ENCODE data around the gene PAK5. TPM values are rescaled to one million over a fixed set of nuclear protein-coding genes. Genes with fewer than 3 reads are reported as not detected.

PAK5 gene
- total and polyA plus RNA-seq, 2 of the 13 experiments (the other 11 are each of a cell fraction or from before 2014, with no cell fraction given) = not detected

GRCh38 chr20:9807136-9807535 is 31.7 kb downstream of the PAK5 start (continued):
- TF ChIP-seq, protein P1, sequence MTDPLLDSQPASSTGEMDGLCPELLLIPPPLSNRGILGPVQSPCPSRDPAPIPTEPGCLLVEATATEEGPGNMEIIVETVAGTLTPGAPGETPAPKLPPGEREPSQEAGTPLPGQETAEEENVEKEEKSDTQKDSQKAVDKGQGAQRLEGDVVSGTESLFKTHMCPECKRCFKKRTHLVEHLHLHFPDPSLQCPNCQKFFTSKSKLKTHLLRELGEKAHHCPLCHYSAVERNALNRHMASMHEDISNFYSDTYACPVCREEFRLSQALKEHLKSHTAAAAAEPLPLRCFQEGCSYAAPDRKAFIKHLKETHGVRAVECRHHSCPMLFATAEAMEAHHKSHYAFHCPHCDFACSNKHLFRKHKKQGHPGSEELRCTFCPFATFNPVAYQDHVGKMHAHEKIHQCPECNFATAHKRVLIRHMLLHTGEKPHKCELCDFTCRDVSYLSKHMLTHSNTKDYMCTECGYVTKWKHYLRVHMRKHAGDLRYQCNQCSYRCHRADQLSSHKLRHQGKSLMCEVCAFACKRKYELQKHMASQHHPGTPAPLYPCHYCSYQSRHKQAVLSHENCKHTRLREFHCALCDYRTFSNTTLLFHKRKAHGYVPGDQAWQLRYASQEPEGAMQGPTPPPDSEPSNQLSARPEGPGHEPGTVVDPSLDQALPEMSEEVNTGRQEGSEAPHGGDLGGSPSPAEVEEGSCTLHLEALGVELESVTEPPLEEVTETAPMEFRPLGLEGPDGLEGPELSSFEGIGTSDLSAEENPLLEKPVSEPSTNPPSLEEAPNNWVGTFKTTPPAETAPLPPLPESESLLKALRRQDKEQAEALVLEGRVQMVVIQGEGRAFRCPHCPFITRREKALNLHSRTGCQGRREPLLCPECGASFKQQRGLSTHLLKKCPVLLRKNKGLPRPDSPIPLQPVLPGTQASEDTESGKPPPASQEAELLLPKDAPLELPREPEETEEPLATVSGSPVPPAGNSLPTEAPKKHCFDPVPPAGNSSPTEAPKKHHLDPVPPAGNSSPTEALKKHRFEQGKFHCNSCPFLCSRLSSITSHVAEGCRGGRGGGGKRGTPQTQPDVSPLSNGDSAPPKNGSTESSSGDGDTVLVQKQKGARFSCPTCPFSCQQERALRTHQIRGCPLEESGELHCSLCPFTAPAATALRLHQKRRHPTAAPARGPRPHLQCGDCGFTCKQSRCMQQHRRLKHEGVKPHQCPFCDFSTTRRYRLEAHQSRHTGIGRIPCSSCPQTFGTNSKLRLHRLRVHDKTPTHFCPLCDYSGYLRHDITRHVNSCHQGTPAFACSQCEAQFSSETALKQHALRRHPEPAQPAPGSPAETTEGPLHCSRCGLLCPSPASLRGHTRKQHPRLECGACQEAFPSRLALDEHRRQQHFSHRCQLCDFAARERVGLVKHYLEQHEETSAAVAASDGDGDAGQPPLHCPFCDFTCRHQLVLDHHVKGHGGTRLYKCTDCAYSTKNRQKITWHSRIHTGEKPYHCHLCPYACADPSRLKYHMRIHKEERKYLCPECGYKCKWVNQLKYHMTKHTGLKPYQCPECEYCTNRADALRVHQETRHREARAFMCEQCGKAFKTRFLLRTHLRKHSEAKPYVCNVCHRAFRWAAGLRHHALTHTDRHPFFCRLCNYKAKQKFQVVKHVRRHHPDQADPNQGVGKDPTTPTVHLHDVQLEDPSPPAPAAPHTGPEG (CRISPR knock-in tag; IDR thresholded peaks at IDR 0.05) = no peak
- TF ChIP-seq RCOR2 (CRISPR knock-in tag; IDR thresholded peaks at IDR 0.05) (no peak), THYN1 (CRISPR knock-in tag; IDR thresholded peaks at IDR 0.05; ENCODE audit: borderline replicate concordance, low read depth) (no peak)

DNA sequence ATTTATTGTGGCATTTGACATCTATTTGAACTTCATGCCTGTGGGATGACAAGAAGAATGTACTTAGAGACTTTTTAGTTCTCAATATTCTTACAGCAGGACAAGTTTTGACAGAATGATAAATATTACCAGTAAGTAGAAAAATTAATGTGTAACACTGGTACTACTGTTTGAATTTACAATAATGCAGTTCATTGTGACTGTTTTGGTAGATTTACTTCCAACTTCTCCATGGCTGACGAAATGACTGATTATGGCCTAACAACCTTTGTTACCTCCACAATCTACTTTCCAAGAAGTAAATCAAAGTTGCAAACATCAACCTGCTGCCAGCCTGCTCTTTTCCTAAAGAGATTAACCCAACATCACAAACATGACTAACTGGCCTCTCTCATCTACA is 38.5 kb downstream of the PAK5 start:
- no peak for ATAC-seq
- POLR2A ChIA-PET = no interaction called here
- BruUV-seq (replicated peaks) = no TSS peak
- no peaks in the 10 kb centered on the region for H3K9me3 ChIP-seq (ENCODE audit: low read length)
- 0% methylated on average over 1 of the region's 1 CpG for WGBS (ENCODE audit: low lambda C conversion rate)
- FAIRE-seq = no peak
- no peaks in the 10 kb centered on the region for H4K20me1 ChIP-seq (ENCODE audit: insufficient read depth, low read length)
- no peak overlapping the region for H3K4me2 ChIP-seq (ENCODE audit: low read depth, low read length)
- H3K36me3 ChIP-seq (replicated peaks in 1 of 2; ENCODE audit: control insufficient read depth in 1 of 2, insufficient read depth in 2 of 2, low read length in 2 of 2) = no peaks in the 10 kb centered on the region
- intact Hi-C loops (cut with micrococcal nuclease; ENCODE audit: unreplicated experiment) = no loop called here
- no peaks in the 10 kb centered on the region for H3K27me3 ChIP-seq (ENCODE audit: control insufficient read depth in 1 of 2, insufficient read depth in 2 of 2, low read length in 2 of 2)
- in situ Hi-C loops (cut with HindIII; ENCODE audit: extremely low pct_ligation_motif_present, low pct_unique_long_range_greater_than_20kb) = no loop called here
- no peak overlapping the region for H2AFZ ChIP-seq (ENCODE audit: low read length)
- H3K4me1 ChIP-seq (ENCODE audit: insufficient read depth, low read length) = no peaks in the 10 kb centered on the region
- CTCF ChIA-PET (ENCODE audit: low intra/inter-chr PET ratio, low total read pairs) = no interaction called here
- DNase-seq (ENCODE audit: low spot score) = no peak
- TF ChIP-seq NFYC (CRISPR knock-in tag; IDR thresholded peaks at IDR 0.05) = no peak
- TF ChIP-seq, protein P2, sequence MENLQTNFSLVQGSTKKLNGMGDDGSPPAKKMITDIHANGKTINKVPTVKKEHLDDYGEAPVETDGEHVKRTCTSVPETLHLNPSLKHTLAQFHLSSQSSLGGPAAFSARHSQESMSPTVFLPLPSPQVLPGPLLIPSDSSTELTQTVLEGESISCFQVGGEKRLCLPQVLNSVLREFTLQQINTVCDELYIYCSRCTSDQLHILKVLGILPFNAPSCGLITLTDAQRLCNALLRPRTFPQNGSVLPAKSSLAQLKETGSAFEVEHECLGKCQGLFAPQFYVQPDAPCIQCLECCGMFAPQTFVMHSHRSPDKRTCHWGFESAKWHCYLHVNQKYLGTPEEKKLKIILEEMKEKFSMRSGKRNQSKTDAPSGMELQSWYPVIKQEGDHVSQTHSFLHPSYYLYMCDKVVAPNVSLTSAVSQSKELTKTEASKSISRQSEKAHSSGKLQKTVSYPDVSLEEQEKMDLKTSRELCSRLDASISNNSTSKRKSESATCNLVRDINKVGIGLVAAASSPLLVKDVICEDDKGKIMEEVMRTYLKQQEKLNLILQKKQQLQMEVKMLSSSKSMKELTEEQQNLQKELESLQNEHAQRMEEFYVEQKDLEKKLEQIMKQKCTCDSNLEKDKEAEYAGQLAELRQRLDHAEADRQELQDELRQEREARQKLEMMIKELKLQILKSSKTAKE (CRISPR knock-in tag; IDR thresholded peaks at IDR 0.05; ENCODE audit: borderline replicate concordance) = no peak
- no peak for TF ChIP-seq ZFP36L2 (CRISPR knock-in tag; IDR thresholded peaks at IDR 0.05)
- no peak for TF ChIP-seq PAX8 (CRISPR knock-in tag; IDR thresholded peaks at IDR 0.05; ENCODE audit: borderline replicate concordance)
- TF ChIP-seq SETDB1 (CRISPR knock-in tag; IDR thresholded peaks at IDR 0.05; ENCODE audit: borderline replicate concordance) = no peak
- TF ChIP-seq, protein P3, sequence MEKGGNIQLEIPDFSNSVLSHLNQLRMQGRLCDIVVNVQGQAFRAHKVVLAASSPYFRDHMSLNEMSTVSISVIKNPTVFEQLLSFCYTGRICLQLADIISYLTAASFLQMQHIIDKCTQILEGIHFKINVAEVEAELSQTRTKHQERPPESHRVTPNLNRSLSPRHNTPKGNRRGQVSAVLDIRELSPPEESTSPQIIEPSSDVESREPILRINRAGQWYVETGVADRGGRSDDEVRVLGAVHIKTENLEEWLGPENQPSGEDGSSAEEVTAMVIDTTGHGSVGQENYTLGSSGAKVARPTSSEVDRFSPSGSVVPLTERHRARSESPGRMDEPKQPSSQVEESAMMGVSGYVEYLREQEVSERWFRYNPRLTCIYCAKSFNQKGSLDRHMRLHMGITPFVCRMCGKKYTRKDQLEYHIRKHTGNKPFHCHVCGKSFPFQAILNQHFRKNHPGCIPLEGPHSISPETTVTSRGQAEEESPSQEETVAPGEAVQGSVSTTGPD (CRISPR knock-in tag; IDR thresholded peaks at IDR 0.05) = no peak
- TF ChIP-seq ZNF207 (IDR thresholded peaks at IDR 0.05; ENCODE audit: borderline replicate concordance) = no peak
- H3K79me2 ChIP-seq (ENCODE audit: insufficient read depth, low read length) = no peaks in the 10 kb centered on the region
- H3K27ac ChIP-seq (ENCODE audit: extremely low read length, insufficient read depth, low read length) = no peak overlapping the region
- H3K4me3 ChIP-seq (replicated peaks in 1 of 3; ENCODE audit: insufficient read depth in 1 of 3, low read depth in 2 of 3, low read length in 3 of 3) = no peak overlapping the region
- H3K9ac ChIP-seq (ENCODE audit: insufficient read depth, low read depth, low read length) = no peak overlapping the region
